GM12891 (cell line): ENCODE measurements around the gene MVD.

Experiments
- POLR2A ChIP-seq: IDR thresholded peaks from 2 replicates; pipeline ENCODE4 v1.6.1; 2011; ENCODE audit warnings: low read depth, low read length, control low read depth
- POLR2AphosphoS5 ChIP-seq: IDR thresholded peaks from 2 replicates; pipeline ENCODE4 v1.6.1; 2011; ENCODE audit warnings: low read depth, low read length, control low read depth
- TAF1 ChIP-seq: IDR thresholded peaks from 2 replicates; pipeline ENCODE4 v1.6.1; 2011; ENCODE audit warnings: low read depth, low read length, control low read depth

GRCh38 chr16:88610909-88611812 lies 51.7 kb downstream of the MVD start:
- no peak for TF ChIP-seq POLR2AphosphoS5
- no peak for TF ChIP-seq TAF1
- TF ChIP-seq POLR2A = no peak
